Chondrocyte (in vitro differentiated cells): Measurements from ENCODE around the gene CHD9. TPM values are rescaled to one million over a fixed set of nuclear protein-coding genes. Genes with fewer than 3 reads are reported as not detected.

Source experiments
- DNase-seq: peaks from one replicate; pipeline ENCODE4 v3.0.0; 2021; ENCODE audit warnings: mixed read lengths, low spot score
- H3K27ac Mint-ChIP-seq: one replicate; pipeline ENCODE4 v1.8.0; 2021; ENCODE audit warnings: mild to moderate bottlenecking, moderate library complexity, mixed read lengths; ENCODE audit not compliant: unreplicated experiment
- H3K27me3 Mint-ChIP-seq: 2 replicates; pipeline ENCODE4 v1.8.0; 2021; ENCODE audit warnings: low read depth, mixed read lengths
- H3K36me3 Mint-ChIP-seq: 2 replicates; pipeline ENCODE4 v1.8.0; 2021; ENCODE audit warnings: low read depth, mixed read lengths
- H3K4me1 Mint-ChIP-seq: 2 replicates; pipeline ENCODE4 v1.8.0; 2021; ENCODE audit warnings: low read depth, mild to moderate bottlenecking, mixed read lengths
- H3K4me3 Mint-ChIP-seq: one replicate; pipeline ENCODE4 v1.8.0; 2021; ENCODE audit warnings: mild to moderate bottlenecking, moderate library complexity, mixed read lengths; ENCODE audit not compliant: unreplicated experiment
- H3K9me3 Mint-ChIP-seq: 2 replicates; pipeline ENCODE4 v1.8.0; 2021; ENCODE audit warnings: low read depth, mixed read lengths
- CTCF ChIP-seq: fragments of 200-600 bp; sonication (generic); IDR thresholded peaks from 2 replicates; pipeline ENCODE4 v1.5.0; 2021; ENCODE audit warnings: antibody characterized with exemption, mild to moderate bottlenecking, moderate library complexity
- total RNA-seq: library from RNA; stranded (reverse); gene quantifications from 3 replicates; pipeline ENCODE4 v1.2.1, GENCODE V29; 2021

CHD9 gene
- total RNA-seq, 1 donor from 2014 or later: 72.7 TPM

DNA sequence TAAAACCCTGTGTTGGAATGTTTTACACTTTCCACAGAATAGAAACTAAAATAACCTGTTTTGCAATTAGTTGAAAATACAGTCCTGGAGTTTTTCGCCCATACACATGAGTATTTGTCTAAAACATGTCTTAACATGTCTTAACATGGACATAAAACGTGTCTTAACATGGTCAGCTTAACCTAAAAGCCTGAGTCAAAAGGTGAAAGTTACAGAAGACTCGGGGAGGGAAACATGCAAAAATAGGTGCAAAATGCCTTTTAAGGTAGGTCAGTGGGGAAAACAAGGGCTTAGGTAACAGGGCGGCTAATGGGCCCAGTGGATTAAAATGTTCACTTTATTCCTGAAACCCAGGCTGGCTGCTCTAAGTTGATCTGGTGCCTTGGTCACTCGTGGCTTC is 323.3 kb downstream of the CHD9 start:
- Mint-ChIP-seq H3K27ac (no peak overlapping the region), H3K27me3 (peaks cover 15% of the 10 kb centered on the region), H3K4me3 (no peak overlapping the region), H3K4me1 (no peaks in the 10 kb centered on the region), H3K9me3 (peaks cover 3% of the 10 kb centered on the region), H3K36me3 (peaks cover 1% of the 10 kb centered on the region)
- TF ChIP-seq CTCF: no peak
- DNase-seq: no peak

Other genes with a start within 250 kb of the CHD9 start
- gene CHD9NB, start 2.1 kb upstream of the CHD9 start, total RNA-seq: 0.85 to 3.1 TPM (median 1.5 TPM) in 3 replicates